WTC11 (cell line): Measurements from ENCODE around the gene METTL24. TPM values are rescaled to one million over a fixed set of nuclear protein-coding genes. Genes with fewer than 3 reads are reported as not detected.

Experiments used
- ATAC-seq: fragments of 200-7000 bp; cut with Tn5 transposase; 2 replicates; pipeline ENCODE4 v1.10.0; 2021; ENCODE audit warnings: mild to moderate bottlenecking, moderate library complexity
- CTCF ChIA-PET: fragments of 300-600 bp; sonication (Branson Sonifier 250); formaldehyde crosslinking; loops from one replicate; lab custom pipeline; 2021; ENCODE audit warnings: antibody characterized with exemption; lab: Charles Lee
- POLR2A ChIA-PET: fragments of 350-600 bp; sonication (Branson Sonifier 250); formaldehyde crosslinking; loops from one replicate; lab custom pipeline; 2021; ENCODE audit warnings: antibody characterized with exemption; lab: Charles Lee
- DNase-seq: peaks from one replicate; pipeline ENCODE4 v3.0.0; 2021; ENCODE audit warnings: low spot score
- H3K27ac Mint-ChIP-seq: 2 replicates; pipeline ENCODE4 v1.8.0; 2021; ENCODE audit warnings: mixed read lengths
- H3K27me3 Mint-ChIP-seq: 2 replicates; pipeline ENCODE4 v1.8.0; 2021; ENCODE audit warnings: low read depth, mild to moderate bottlenecking, moderate library complexity, mixed read lengths
- H3K36me3 Mint-ChIP-seq: 2 replicates; pipeline ENCODE4 v1.8.0; 2021; ENCODE audit warnings: mixed read lengths
- H3K4me1 Mint-ChIP-seq: 2 replicates; pipeline ENCODE4 v1.8.0; 2022; ENCODE audit warnings: mixed read lengths
- H3K4me3 Mint-ChIP-seq: 2 replicates; pipeline ENCODE4 v1.8.0; 2021; ENCODE audit warnings: mild to moderate bottlenecking, moderate library complexity, mixed read lengths
- H3K9me3 Mint-ChIP-seq: 2 replicates; pipeline ENCODE4 v1.8.0; 2021; ENCODE audit warnings: mixed read lengths
- E2F5 ChIP-seq: sonication (generic); formaldehyde crosslinking; IDR thresholded peaks from 2 replicates; pipeline ENCODE4 v1.8.1; 2022; ENCODE audit warnings: mild to moderate bottlenecking, moderate library complexity, missing genetic modification reagents
- FOXP4 ChIP-seq: sonication (generic); formaldehyde crosslinking; IDR thresholded peaks from 2 replicates; pipeline ENCODE4 v1.8.0; 2022; ENCODE audit warnings: mild to moderate bottlenecking, missing genetic modification reagents
- GABPB1 ChIP-seq: sonication (generic); formaldehyde crosslinking; IDR thresholded peaks from 2 replicates; pipeline ENCODE4 v1.8.1; 2023; ENCODE audit warnings: mild to moderate bottlenecking, missing genetic modification reagents
- GTF2I ChIP-seq: fragments of 250-450 bp; sonication (Bioruptor Pico); conservative IDR thresholded peaks from 2 replicates; pipeline ENCODE4 v1.4.0; 2021; ENCODE audit warnings: mild to moderate bottlenecking
- JAZF1 ChIP-seq: fragments of 250-450 bp; sonication (Bioruptor Pico); IDR thresholded peaks from 2 replicates; pipeline ENCODE4 v1.9.0; 2021; ENCODE audit warnings: moderate library complexity, mild to moderate bottlenecking, inconsistent platforms
- JUN ChIP-seq: sonication (generic); formaldehyde crosslinking; IDR thresholded peaks from 2 replicates; pipeline ENCODE4 v1.8.0; 2023; ENCODE audit warnings: mild to moderate bottlenecking, missing genetic modification reagents
- MAX ChIP-seq: sonication (generic); formaldehyde crosslinking; IDR thresholded peaks from 2 replicates; pipeline ENCODE4 v1.8.0; 2022; ENCODE audit warnings: mild to moderate bottlenecking, missing genetic modification reagents
- MLX ChIP-seq: sonication (generic); formaldehyde crosslinking; IDR thresholded peaks from 2 replicates; pipeline ENCODE4 v1.8.1; 2023; ENCODE audit warnings: mild to moderate bottlenecking, missing genetic modification reagents, moderate library complexity
- NR1H2 ChIP-seq: sonication (generic); formaldehyde crosslinking; IDR thresholded peaks from 2 replicates; pipeline ENCODE4 v1.9.0; 2021; ENCODE audit warnings: mild to moderate bottlenecking, moderate library complexity, missing genetic modification reagents
- OVOL2 ChIP-seq: fragments of 250-450 bp; sonication (Bioruptor Pico); IDR thresholded peaks from 2 replicates; pipeline ENCODE4 v1.9.0; 2021; ENCODE audit warnings: mild to moderate bottlenecking, borderline replicate concordance
- PREB ChIP-seq: sonication (generic); formaldehyde crosslinking; IDR thresholded peaks from 2 replicates; pipeline ENCODE4 v1.8.1; 2022; ENCODE audit warnings: mild to moderate bottlenecking, missing genetic modification reagents, moderate library complexity, borderline replicate concordance
- STAT6 ChIP-seq: sonication (generic); formaldehyde crosslinking; conservative IDR thresholded peaks from 2 replicates; pipeline ENCODE4 v1.8.1; 2023; ENCODE audit warnings: mild to moderate bottlenecking, low read depth, missing genetic modification reagents, moderate library complexity
- TCF7 ChIP-seq: sonication (generic); formaldehyde crosslinking; IDR thresholded peaks from 2 replicates; pipeline ENCODE4 v1.8.0; 2022; ENCODE audit warnings: mild to moderate bottlenecking, low read depth, missing genetic modification reagents, moderate library complexity
- TP53 ChIP-seq: sonication (generic); formaldehyde crosslinking; IDR thresholded peaks from 2 replicates; pipeline ENCODE4 v1.8.1; 2023; ENCODE audit warnings: mild to moderate bottlenecking, missing genetic modification reagents
- ZBTB43 ChIP-seq: sonication (generic); formaldehyde crosslinking; IDR thresholded peaks from 2 replicates; pipeline ENCODE4 v1.8.1; 2023; ENCODE audit warnings: mild to moderate bottlenecking, missing genetic modification reagents
- ZNF138 ChIP-seq: sonication (generic); formaldehyde crosslinking; conservative IDR thresholded peaks from 2 replicates; pipeline ENCODE4 v1.8.1; 2022; ENCODE audit warnings: mild to moderate bottlenecking, moderate library complexity, missing genetic modification reagents
- ZNF219 ChIP-seq: sonication (generic); formaldehyde crosslinking; IDR thresholded peaks from 2 replicates; pipeline ENCODE4 v1.8.0; 2023; ENCODE audit warnings: missing genetic modification reagents, mild to moderate bottlenecking, borderline replicate concordance
- ZNF232 ChIP-seq: sonication (generic); formaldehyde crosslinking; IDR thresholded peaks from 2 replicates; pipeline ENCODE4 v1.8.0; 2022; ENCODE audit warnings: mild to moderate bottlenecking, missing genetic modification reagents
- ZNF263 ChIP-seq: sonication (generic); formaldehyde crosslinking; IDR thresholded peaks from 2 replicates; pipeline ENCODE4 v1.8.1; 2022; ENCODE audit warnings: low read depth, mild to moderate bottlenecking, moderate library complexity, missing genetic modification reagents
- ZNF416 ChIP-seq: fragments of 250-450 bp; sonication (Bioruptor Pico); IDR thresholded peaks from 2 replicates; pipeline ENCODE4 v1.9.0; 2021; ENCODE audit warnings: mild to moderate bottlenecking, inconsistent platforms
- ZNF423 ChIP-seq: fragments of 250-450 bp; sonication (Bioruptor Pico); IDR thresholded peaks from 2 replicates; pipeline ENCODE4 v2.1.2; 2022; ENCODE audit warnings: mild to moderate bottlenecking, moderate library complexity
- total RNA-seq: library from RNA; stranded (reverse); gene quantifications from 3 replicates; pipeline ENCODE4 v1.2.3, GENCODE V29; 2021

METTL24 gene
- total RNA-seq, 1 experiment from 2014 or later, result 0.31 TPM

GRCh38 chr6:110390404-110390803 is 32.3 kb upstream of the METTL24 start:
- Mint-ChIP-seq H3K4me1 (peaks cover 19% of the 10 kb centered on the region), H3K9me3 (no peaks in the 10 kb centered on the region), H3K27ac (no peak overlapping the region), H3K4me3 (no peak overlapping the region), H3K36me3 (no peaks in the 10 kb centered on the region), H3K27me3 (no peaks in the 10 kb centered on the region)
- ChIA-PET CTCF (interaction anchor here (1.0 to 2.7 kb wide), 5 partner anchors 48 to 607 kb away, joined by 3 to 17 read pairs (median 4); no protein-coding TSS in a partner anchor), POLR2A (no interaction called here)
- DNase-seq (no peak), ATAC-seq (no peak)
- TF ChIP-seq NR1H2, result no peak
- no peak for TF ChIP-seq GABPB1 (CRISPR knock-in tag)
- TF ChIP-seq JAZF1 (CRISPR knock-in tag), result no peak
- no peak for TF ChIP-seq ZNF263 (CRISPR knock-in tag)
- TF ChIP-seq MLX, result no peak
- TF ChIP-seq JUN (CRISPR knock-in tag), result no peak
- no peak for TF ChIP-seq GTF2I
- no peak for TF ChIP-seq ZNF416 (CRISPR knock-in tag)
- no peak for TF ChIP-seq STAT6 (CRISPR knock-in tag)
- TF ChIP-seq ZNF423 (CRISPR knock-in tag), result no peak
- TF ChIP-seq OVOL2 (CRISPR knock-in tag), result no peak
- no peak for TF ChIP-seq E2F5 (CRISPR knock-in tag)

GRCh38 chr6:110389689-110390382 is 31.7 kb upstream of the METTL24 start:
- no peaks in the 10 kb centered on the region for H3K9me3 Mint-ChIP-seq
- H3K36me3 Mint-ChIP-seq, result no peaks in the 10 kb centered on the region
- POLR2A ChIA-PET, result no interaction called here
- CTCF ChIA-PET, result interaction anchor here (1.0 to 2.7 kb wide), 6 partner anchors 11 to 607 kb away, joined by 3 to 17 read pairs (median 4); no protein-coding TSS in a partner anchor
- no peak for ATAC-seq
- H3K27me3 Mint-ChIP-seq, result no peaks in the 10 kb centered on the region
- H3K4me3 Mint-ChIP-seq, result no peak overlapping the region
- peaks cover 19% of the 10 kb centered on the region for H3K4me1 Mint-ChIP-seq
- no peak for DNase-seq
- TF ChIP-seq GABPB1 (CRISPR knock-in tag) (no peak), PREB (no peak), ZNF219 (no peak), JAZF1 (CRISPR knock-in tag) (no peak), ZNF232 (CRISPR knock-in tag) (no peak)
- H3K27ac Mint-ChIP-seq, result no peak overlapping the region

- POLR2A ChIA-PET, result no interaction called here
- Mint-ChIP-seq H3K4me3 (no peak overlapping the region), H3K27me3 (no peaks in the 10 kb centered on the region; the same call in 1 of the 2 replicates), H3K9me3 (no peaks in the 10 kb centered on the region), H3K4me1 (peaks cover 19% of the 10 kb centered on the region), H3K27ac (no peak overlapping the region), H3K36me3 (no peaks in the 10 kb centered on the region)
- CTCF ChIA-PET, result interaction anchor here (2.5 kb wide), 1 partner anchor 348 kb away, joined by 17 read pairs; no protein-coding TSS in a partner anchor
- ATAC-seq (no peak), DNase-seq (no peak)
- TF ChIP-seq ZNF138, result no peak
- no peak for TF ChIP-seq TP53
- no peak for TF ChIP-seq MAX (CRISPR knock-in tag)
- no peak for TF ChIP-seq FOXP4 (CRISPR knock-in tag)
- TF ChIP-seq TCF7 (CRISPR knock-in tag), result no peak
- TF ChIP-seq ZBTB43 (CRISPR knock-in tag), result no peak
These were observed 29.8 kb upstream of the METTL24 start for GRCh38 chr6:110387986-110388385.
